Activated CD4-positive, alpha-beta T cell treated with anti-CD3 and anti-CD28 coated beads, Interleukin-2, amount 10 ng/mL, durations not matched to agents 7 days and 5 days (primary cell): Measurements from ENCODE around the gene FAM162A. TPM values are rescaled to one million over a fixed set of nuclear protein-coding genes. Genes with fewer than 3 reads are reported as not detected.
A peak's percentile ranks its signal among the peaks of the same experiment; 100 is the strongest.

Experiments used
- CTCF ChIA-PET: fragments of 350-600 bp; sonication (Branson Sonifier 250); formaldehyde crosslinking; loops from one replicate; lab custom pipeline; 2021; ENCODE audit warnings: antibody characterized with exemption; lab: Charles Lee
- POLR2A ChIA-PET: fragments of 350-600 bp; sonication (Branson Sonifier 250); formaldehyde crosslinking; loops from one replicate; lab custom pipeline; 2021; ENCODE audit warnings: antibody characterized with exemption; lab: Charles Lee
- DNase-seq: peaks from one replicate; pipeline ENCODE4 v3.0.0-alpha.2; 2020
- H3K27ac Mint-ChIP-seq: one replicate; pipeline ENCODE4 v1.8.0; 2021; ENCODE audit warnings: mild to moderate bottlenecking, moderate library complexity, mixed read lengths
- H3K27me3 Mint-ChIP-seq: one replicate; pipeline ENCODE4 v1.8.0; 2021; ENCODE audit warnings: mixed read lengths
- H3K36me3 Mint-ChIP-seq: one replicate; pipeline ENCODE4 v1.8.0; 2021; ENCODE audit warnings: low read depth, mixed read lengths
- H3K4me1 Mint-ChIP-seq: one replicate; pipeline ENCODE4 v1.8.0; 2021; ENCODE audit warnings: mixed read lengths
- H3K4me3 Mint-ChIP-seq: one replicate; pipeline ENCODE4 v1.8.0; 2021; ENCODE audit warnings: mild to moderate bottlenecking, moderate library complexity, mixed read lengths
- H3K9me3 Mint-ChIP-seq: one replicate; pipeline ENCODE4 v1.8.0; 2021; ENCODE audit warnings: mixed read lengths
- total RNA-seq, 2 experiments: library from RNA; stranded (reverse); gene quantifications; one replicate each; pipeline ENCODE4 v1.2.3, GENCODE V29; 2021

FAM162A gene
- total RNA-seq, 2 experiments from 2014 or later = 48.3 to 48.4 TPM

GRCh38 chr3:122391681-122392446 is 7.9 kb downstream of the FAM162A start:
- ChIA-PET POLR2A (no interaction called here), CTCF (interaction anchor here (1.4 to 2.6 kb wide), 2 partner anchors 288 to 845 kb away, joined by 3 to 14 read pairs; partner anchors contain the start of gene POLQ)
- Mint-ChIP-seq H3K4me1 (peaks cover 44% of the 10 kb centered on the region), H3K4me3 (no peak overlapping the region), H3K9me3 (no peaks in the 10 kb centered on the region), H3K27me3 (no peaks in the 10 kb centered on the region), H3K27ac (no peak overlapping the region), H3K36me3 (peaks cover 9% of the 10 kb centered on the region)
- DNase-seq = no peak

- Mint-ChIP-seq H3K4me3 (no peak overlapping the region), H3K36me3 (peaks cover 9% of the 10 kb centered on the region), H3K4me1 (peaks cover 33% of the 10 kb centered on the region), H3K27ac (no peak overlapping the region), H3K9me3 (no peaks in the 10 kb centered on the region), H3K27me3 (no peaks in the 10 kb centered on the region)
- DNase-seq = peak; percentile 46
- CTCF ChIA-PET = interaction anchor here (0.6 to 2.6 kb wide), 19 partner anchors 9 to 847 kb away, joined by 3 to 15 read pairs (median 4); partner anchors contain the start of genes FAM162A, POLQ and WDR5B
- POLR2A ChIA-PET = interaction anchor here (0.6 to 0.7 kb wide), 3 partner anchors 145 to 303 kb away, joined by 3 to 7 read pairs (median 3); no protein-coding TSS in a partner anchor
Measured at GRCh38 chr3:122392868-122393844, 9.2 kb downstream of the FAM162A start.

GRCh38 chr3:122394173-122394572 is 10.2 kb downstream of the FAM162A start:
- Mint-ChIP-seq H3K9me3 (no peaks in the 10 kb centered on the region), H3K4me3 (no peak overlapping the region), H3K27me3 (no peaks in the 10 kb centered on the region), H3K4me1 (peaks cover 25% of the 10 kb centered on the region), H3K36me3 (peaks cover 7% of the 10 kb centered on the region), H3K27ac (no peak overlapping the region)
- CTCF ChIA-PET = interaction anchor here (0.6 to 2.6 kb wide), 6 partner anchors 10 to 702 kb away, joined by 3 to 15 read pairs (median 8); partner anchors contain the start of genes FAM162A and WDR5B
- POLR2A ChIA-PET = no interaction called here
- DNase-seq = no peak

- H3K36me3 Mint-ChIP-seq = peaks cover 10% of the 10 kb centered on the region
- H3K4me3 Mint-ChIP-seq = no peak overlapping the region
- no peaks in the 10 kb centered on the region for H3K9me3 Mint-ChIP-seq
- POLR2A ChIA-PET = no interaction called here
- H3K27ac Mint-ChIP-seq = no peak overlapping the region
- H3K27me3 Mint-ChIP-seq = no peaks in the 10 kb centered on the region
- DNase-seq = no peak
- peaks cover 25% of the 10 kb centered on the region for H3K4me1 Mint-ChIP-seq
- CTCF ChIA-PET = interaction anchor here (1.0 kb wide), 1 partner anchor 20 kb away, joined by 3 read pairs; no protein-coding TSS in a partner anchor
Measured at GRCh38 chr3:122395582-122395981, 11.6 kb downstream of the FAM162A start.

GRCh38 chr3:122396511-122396910 is 12.5 kb downstream of the FAM162A start:
- Mint-ChIP-seq H3K27me3 (no peaks in the 10 kb centered on the region), H3K36me3 (peaks cover 10% of the 10 kb centered on the region), H3K27ac (no peak overlapping the region), H3K4me1 (peaks cover 25% of the 10 kb centered on the region), H3K4me3 (no peak overlapping the region), H3K9me3 (no peaks in the 10 kb centered on the region)
- POLR2A ChIA-PET = no interaction called here
- no peak for DNase-seq
- CTCF ChIA-PET = no interaction called here

- DNase-seq = no peak
- POLR2A ChIA-PET = no interaction called here
- peaks cover 25% of the 10 kb centered on the region for H3K4me1 Mint-ChIP-seq
- no peak overlapping the region for H3K4me3 Mint-ChIP-seq
- no peaks in the 10 kb centered on the region for H3K9me3 Mint-ChIP-seq
- H3K27ac Mint-ChIP-seq = no peak overlapping the region
- H3K36me3 Mint-ChIP-seq = peaks cover 10% of the 10 kb centered on the region
- no peaks in the 10 kb centered on the region for H3K27me3 Mint-ChIP-seq
- CTCF ChIA-PET = interaction anchor here (1.0 kb wide), 1 partner anchor 13 kb away, joined by 4 read pairs; the partner anchor contains the start of gene FAM162A
Measured at GRCh38 chr3:122397201-122397600, 13.2 kb downstream of the FAM162A start.

- ChIA-PET CTCF (no interaction called here), POLR2A (no interaction called here)
- Mint-ChIP-seq H3K36me3 (peaks cover 13% of the 10 kb centered on the region), H3K27me3 (no peaks in the 10 kb centered on the region), H3K4me1 (peaks cover 20% of the 10 kb centered on the region), H3K4me3 (no peak overlapping the region), H3K27ac (no peak overlapping the region), H3K9me3 (no peaks in the 10 kb centered on the region)
- no peak for DNase-seq
Measured at GRCh38 chr3:122398920-122399319, 14.9 kb downstream of the FAM162A start.

- Mint-ChIP-seq H3K27me3 (no peaks in the 10 kb centered on the region), H3K9me3 (no peaks in the 10 kb centered on the region), H3K36me3 (peaks cover 18% of the 10 kb centered on the region), H3K4me3 (no peak overlapping the region), H3K4me1 (no peaks in the 10 kb centered on the region), H3K27ac (no peak overlapping the region)
- POLR2A ChIA-PET = no interaction called here
- no peak for DNase-seq
- CTCF ChIA-PET = interaction anchor here (1.4 kb wide), 1 partner anchor 19 kb away, joined by 3 read pairs; the partner anchor contains the start of gene FAM162A
Measured at GRCh38 chr3:122403489-122403888, 19.5 kb downstream of the FAM162A start.

- no peaks in the 10 kb centered on the region for H3K9me3 Mint-ChIP-seq
- H3K36me3 Mint-ChIP-seq = peaks cover 24% of the 10 kb centered on the region
- H3K4me3 Mint-ChIP-seq = no peak overlapping the region
- ChIA-PET CTCF (interaction anchor here (0.6 to 1.3 kb wide), 3 partner anchors 12 to 858 kb away, joined by 4 to 6 read pairs (median 5); partner anchors contain the start of gene FAM162A), POLR2A (no interaction called here)
- H3K27me3 Mint-ChIP-seq = no peaks in the 10 kb centered on the region
- H3K4me1 Mint-ChIP-seq = peaks cover 4% of the 10 kb centered on the region
- no peak for DNase-seq
- no peak overlapping the region for H3K27ac Mint-ChIP-seq
Measured at GRCh38 chr3:122405015-122405414, 21.0 kb downstream of the FAM162A start.

- no peaks in the 10 kb centered on the region for H3K27me3 Mint-ChIP-seq
- ChIA-PET POLR2A (no interaction called here), CTCF (interaction anchor here (1.6 to 2.2 kb wide), 2 partner anchors 10 to 13 kb away, joined by 9 to 11 read pairs; partner anchors contain the start of gene WDR5B)
- H3K9me3 Mint-ChIP-seq = no peaks in the 10 kb centered on the region
- peaks cover 5% of the 10 kb centered on the region for H3K4me1 Mint-ChIP-seq
- H3K4me3 Mint-ChIP-seq = no peak overlapping the region
- no peak for DNase-seq
- no peak overlapping the region for H3K27ac Mint-ChIP-seq
- H3K36me3 Mint-ChIP-seq = peaks cover 26% of the 10 kb centered on the region
Measured at GRCh38 chr3:122406198-122406597, 22.2 kb downstream of the FAM162A start.

GRCh38 chr3:122407946-122408345 is 24.0 kb downstream of the FAM162A start:
- H3K27ac Mint-ChIP-seq = no peak overlapping the region
- H3K36me3 Mint-ChIP-seq = peaks cover 30% of the 10 kb centered on the region
- no peak overlapping the region for H3K4me3 Mint-ChIP-seq
- ChIA-PET POLR2A (no interaction called here), CTCF (interaction anchor here (0.6 to 2.2 kb wide), 4 partner anchors 8 to 271 kb away, joined by 3 to 11 read pairs (median 4); partner anchors contain the start of genes MIX23 and WDR5B)
- H3K9me3 Mint-ChIP-seq = no peaks in the 10 kb centered on the region
- H3K4me1 Mint-ChIP-seq = peaks cover 14% of the 10 kb centered on the region
- no peak for DNase-seq
- H3K27me3 Mint-ChIP-seq = no peaks in the 10 kb centered on the region

- Mint-ChIP-seq H3K4me1 (peaks cover 21% of the 10 kb centered on the region), H3K27ac (no peak overlapping the region), H3K36me3 (peaks cover 30% of the 10 kb centered on the region)
Measured at GRCh38 chr3:122409446-122409845, 25.5 kb downstream of the FAM162A start.

More at GRCh38 chr3:122409446-122409845, 25.5 kb downstream of the FAM162A start:
- CTCF ChIA-PET = interaction anchor here (0.7 to 1.7 kb wide), 2 partner anchors 25 to 490 kb away, joined by 3 to 6 read pairs; partner anchors contain the start of gene FAM162A
- H3K4me3 Mint-ChIP-seq = no peak overlapping the region
- H3K9me3 Mint-ChIP-seq = no peaks in the 10 kb centered on the region
- POLR2A ChIA-PET = no interaction called here
- DNase-seq = no peak
- no peaks in the 10 kb centered on the region for H3K27me3 Mint-ChIP-seq
